H9 (cell line): ENCODE data around the gene GLP2R. TPM values are rescaled to one million over a fixed set of nuclear protein-coding genes. Genes with fewer than 3 reads are reported as not detected.

Experiments
- DNase-seq: peaks from one replicate; pipeline ENCODE4 v3.0.0-alpha.2; 2017
- H2AFZ ChIP-seq: one replicate; pipeline ENCODE4 v1.6.1; 2013; ENCODE audit warnings: mild to moderate bottlenecking, low read length, control low read depth, moderate library complexity
- H2AK5ac ChIP-seq: 2 replicates; pipeline ENCODE4 v1.6.1; 2013; ENCODE audit warnings: low read length, control low read depth, mixed read lengths; ENCODE audit not compliant: insufficient read length
- H2BK120ac ChIP-seq: one replicate; pipeline ENCODE4 v1.6.1; 2013; ENCODE audit warnings: low read depth, mild to moderate bottlenecking, low read length, control low read depth, inconsistent platforms; ENCODE audit not compliant: poor library complexity, severe bottlenecking
- H2BK12ac ChIP-seq: 2 replicates; pipeline ENCODE4 v1.6.1; 2013; ENCODE audit warnings: low read length, control low read depth, mixed read lengths, low read depth; ENCODE audit not compliant: insufficient read length
- H2BK15ac ChIP-seq: 2 replicates; pipeline ENCODE4 v1.6.1; 2013; ENCODE audit warnings: low read depth, low read length, control low read depth
- H2BK20ac ChIP-seq: one replicate; pipeline ENCODE4 v1.6.1; 2013; ENCODE audit warnings: low read depth, mild to moderate bottlenecking, low read length, control low read depth, inconsistent platforms; ENCODE audit not compliant: poor library complexity, severe bottlenecking
- H2BK5ac ChIP-seq: 2 replicates; pipeline ENCODE4 v1.6.1; 2013; ENCODE audit warnings: low read length, control low read depth, mixed read lengths; ENCODE audit not compliant: insufficient read length
- H3K14ac ChIP-seq: 2 replicates; pipeline ENCODE4 v1.6.1; 2013; ENCODE audit warnings: low read length, control low read depth; ENCODE audit not compliant: insufficient read depth
- H3K18ac ChIP-seq: 2 replicates; pipeline ENCODE4 v1.6.1; 2013; ENCODE audit warnings: low read depth, mild to moderate bottlenecking, mixed read lengths, low read length, control low read depth; ENCODE audit not compliant: insufficient read length
- H3K23ac ChIP-seq: 2 replicates; pipeline ENCODE4 v1.6.1; 2013; ENCODE audit warnings: low read length, control low read depth, mixed read lengths, low read depth; ENCODE audit not compliant: insufficient read length
- H3K23me2 ChIP-seq: 2 replicates; pipeline ENCODE4 v1.6.1; 2013; ENCODE audit warnings: low read depth, mild to moderate bottlenecking, mixed read lengths, low read length, control low read depth; ENCODE audit not compliant: insufficient read length, poor library complexity, severe bottlenecking
- H3K27ac ChIP-seq: 2 replicates; pipeline ENCODE4 v1.5.1; 2013; ENCODE audit warnings: low read length, control low read depth, mixed read lengths, low read depth; ENCODE audit not compliant: insufficient read length
- H3K27me3 ChIP-seq: 2 replicates; pipeline ENCODE4 v1.6.1; 2013; ENCODE audit warnings: low read length, control low read depth, inconsistent platforms; ENCODE audit not compliant: insufficient read depth
- H3K4ac ChIP-seq: 2 replicates; pipeline ENCODE4 v1.6.1; 2013; ENCODE audit warnings: low read depth, mild to moderate bottlenecking, control low read depth, inconsistent platforms, low read length, moderate library complexity
- H3K4me1 ChIP-seq: 2 replicates; pipeline ENCODE4 v1.6.1; 2013; ENCODE audit warnings: low read length, control low read depth, inconsistent platforms; ENCODE audit not compliant: insufficient read depth
- H3K4me2 ChIP-seq: 2 replicates; pipeline ENCODE4 v1.6.1; 2013; ENCODE audit warnings: low read length, control low read depth, mixed read lengths; ENCODE audit not compliant: insufficient read length, insufficient read depth
- H3K56ac ChIP-seq: 2 replicates; pipeline ENCODE4 v1.6.1; 2013; ENCODE audit warnings: low read depth, mild to moderate bottlenecking, mixed read lengths, low read length, control low read depth; ENCODE audit not compliant: insufficient read length
- H3K79me1 ChIP-seq: 2 replicates; pipeline ENCODE4 v1.6.1; 2013; ENCODE audit warnings: low read depth, mild to moderate bottlenecking, moderate library complexity, low read length, control low read depth, inconsistent platforms; ENCODE audit not compliant: insufficient read depth, poor library complexity, severe bottlenecking
- H3K79me2 ChIP-seq: 2 replicates; pipeline ENCODE4 v1.6.1; 2013; ENCODE audit warnings: low read length, control low read depth, inconsistent platforms; ENCODE audit not compliant: insufficient read depth
- H3K9ac ChIP-seq: 2 replicates; pipeline ENCODE4 v1.6.1; 2013; ENCODE audit warnings: low read length, control low read depth, mixed read lengths; ENCODE audit not compliant: insufficient read length; ENCODE audit errors: extremely low read depth
- H3K9me3 ChIP-seq: one replicate; pipeline ENCODE4 v1.6.1; 2013; ENCODE audit warnings: low read depth, low read length, inconsistent platforms; ENCODE audit not compliant: control insufficient read depth
- H3T11ph ChIP-seq: one replicate; pipeline ENCODE4 v1.6.1; 2013; ENCODE audit warnings: mild to moderate bottlenecking, low read length, control low read depth, inconsistent platforms
- H4K20me1 ChIP-seq: one replicate; pipeline ENCODE4 v1.6.1; 2013; ENCODE audit not compliant: control insufficient read depth, insufficient read length, insufficient read depth
- H4K5ac ChIP-seq: 2 replicates; pipeline ENCODE4 v1.6.1; 2013; ENCODE audit warnings: low read depth, mild to moderate bottlenecking, mixed read lengths, low read length, control low read depth; ENCODE audit not compliant: insufficient read length
- H4K8ac ChIP-seq: replicated peaks from 2 replicates; pipeline ENCODE4 v1.6.1; 2013; ENCODE audit warnings: low read length, control low read depth, mixed read lengths, low read depth; ENCODE audit not compliant: insufficient read length
- H4K91ac ChIP-seq: 2 replicates; pipeline ENCODE4 v1.6.1; 2013; ENCODE audit warnings: low read depth, mild to moderate bottlenecking, moderate library complexity, mixed read lengths, low read length, control low read depth; ENCODE audit not compliant: insufficient read length
- H3K27ac Mint-ChIP-seq, 3 experiments: 2 replicates in 2 of 3; 3 replicates in 1 of 3; pipeline ENCODE4 v1.8.0; 2020 to 2021; ENCODE audit warnings: mixed read lengths in 3 of 3, mild to moderate bottlenecking in 1 of 3, moderate library complexity in 1 of 3
- H3K27me3 Mint-ChIP-seq: 2 replicates; pipeline ENCODE4 v1.8.0; 2021; ENCODE audit warnings: low read depth, mild to moderate bottlenecking, moderate library complexity, mixed read lengths
- H3K36me3 Mint-ChIP-seq, 3 experiments: 2 replicates in 2 of 3; 3 replicates in 1 of 3; pipeline ENCODE4 v1.8.0; 2020 to 2021; ENCODE audit warnings: low read depth in 3 of 3, mixed read lengths in 3 of 3; ENCODE audit not compliant: insufficient read depth in 1 of 3
- H3K4me1 Mint-ChIP-seq, 2 experiments: 2 replicates each; pipeline ENCODE4 v1.8.0; 2020; ENCODE audit warnings: mixed read lengths in 2 of 2
- H3K4me3 Mint-ChIP-seq, 2 experiments: 2 replicates in 1 of 2; 3 replicates in 1 of 2; pipeline ENCODE4 v1.8.0; 2020 to 2021; ENCODE audit warnings: mild to moderate bottlenecking in 2 of 2, mixed read lengths in 2 of 2, moderate library complexity in 1 of 2
- H3K9me3 Mint-ChIP-seq, 2 experiments: 2 replicates in 1 of 2; 3 replicates in 1 of 2; pipeline ENCODE4 v1.8.0; 2020; ENCODE audit warnings: mild to moderate bottlenecking in 2 of 2, mixed read lengths in 2 of 2, moderate library complexity in 1 of 2
- WGBS: extraction: QIAGEN DNeasy Blood & Tissue Kit; methylation state at CpG from one replicate; pipeline ENCODE4 v1.1.7; 2013; ENCODE audit warnings: missing lambda C conversion rate, low lambda C conversion rate, mixed read lengths; ENCODE audit not compliant: insufficient read length; ENCODE audit errors: extremely low coverage; 5-methylcytosine and 5-hydroxymethylcytosine counted together
- long read RNA-seq: library from polyadenylated mRNA; unstranded; transcript quantifications from one replicate; pipeline ENCODE4 v2.0.0, GENCODE V29; 2020
- total RNA-seq: library from RNA; stranded (reverse); gene quantifications from 2 replicates; pipeline ENCODE4 v1.2.1, GENCODE V29; 2021
- TF ChIP-seq, protein P1 (sequence below): fragments of 200-600 bp; sonication (generic); conservative IDR thresholded peaks from 3 replicates; pipeline ENCODE4 v1.8.0; 2021; ENCODE audit warnings: antibody characterized with exemption, mild to moderate bottlenecking

The GLP2R gene, protein sequence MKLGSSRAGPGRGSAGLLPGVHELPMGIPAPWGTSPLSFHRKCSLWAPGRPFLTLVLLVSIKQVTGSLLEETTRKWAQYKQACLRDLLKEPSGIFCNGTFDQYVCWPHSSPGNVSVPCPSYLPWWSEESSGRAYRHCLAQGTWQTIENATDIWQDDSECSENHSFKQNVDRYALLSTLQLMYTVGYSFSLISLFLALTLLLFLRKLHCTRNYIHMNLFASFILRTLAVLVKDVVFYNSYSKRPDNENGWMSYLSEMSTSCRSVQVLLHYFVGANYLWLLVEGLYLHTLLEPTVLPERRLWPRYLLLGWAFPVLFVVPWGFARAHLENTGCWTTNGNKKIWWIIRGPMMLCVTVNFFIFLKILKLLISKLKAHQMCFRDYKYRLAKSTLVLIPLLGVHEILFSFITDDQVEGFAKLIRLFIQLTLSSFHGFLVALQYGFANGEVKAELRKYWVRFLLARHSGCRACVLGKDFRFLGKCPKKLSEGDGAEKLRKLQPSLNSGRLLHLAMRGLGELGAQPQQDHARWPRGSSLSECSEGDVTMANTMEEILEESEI
- total RNA-seq: not detected in 2 replicates
- long read RNA-seq: 0 reads

DNA sequence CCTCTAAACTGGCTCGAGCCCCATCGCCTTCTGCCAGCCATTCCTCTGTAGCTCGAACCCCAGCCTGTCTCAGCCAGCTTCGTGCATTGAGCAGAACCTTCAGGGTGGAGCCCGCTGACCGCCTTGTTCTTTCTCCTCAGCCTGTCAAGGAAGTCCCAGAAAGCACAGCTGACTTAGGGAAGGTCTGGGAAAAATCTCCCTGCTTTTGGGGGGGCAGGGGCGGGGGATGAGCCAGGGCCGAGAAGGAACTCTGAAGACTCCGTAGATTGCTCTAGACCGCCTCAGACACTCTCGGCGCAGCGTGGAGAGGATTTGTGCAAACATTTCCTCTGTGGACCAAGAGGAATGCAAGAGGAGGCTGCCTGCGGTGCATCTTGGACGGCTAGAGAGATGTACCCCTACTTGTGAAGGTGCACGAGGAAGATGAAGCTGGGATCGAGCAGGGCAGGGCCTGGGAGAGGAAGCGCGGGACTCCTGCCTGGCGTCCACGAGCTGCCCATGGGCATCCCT, at the start of gene GLP2R:
GLP2R (plus strand) TSS at position 284 of the 510 bp plus-strand sequence; CDS start at position 424, 140 bp downstream.
- Histone ChIP-seq H3K4ac (no peak within 1 kb of the TSS), H3T11ph (no peak within 1 kb of the TSS), H3K27me3 (no peaks in the 10 kb centered on the region), H2BK15ac (no peak within 1 kb of the TSS), H2AFZ (no peak within 1 kb of the TSS), H3K9me3 (no peaks in the 10 kb centered on the region), H3K27ac (no peak within 1 kb of the TSS), H3K4me2 (no peak within 1 kb of the TSS), H4K5ac (no peak within 1 kb of the TSS), H3K23me2 (no peaks in the 10 kb centered on the region), H3K79me2 (no peaks in the 10 kb centered on the region), H3K79me1 (no peaks in the 10 kb centered on the region), H3K56ac (no peak within 1 kb of the TSS), H3K9ac (no peak within 1 kb of the TSS), H4K20me1 (no peaks in the 10 kb centered on the region), H4K8ac (no peak within 1 kb of the TSS), H2AK5ac (no peak within 1 kb of the TSS), H2BK12ac (no peak within 1 kb of the TSS), H2BK5ac (no peak within 1 kb of the TSS), H3K4me1 (no peaks in the 10 kb centered on the region), H4K91ac (no peak within 1 kb of the TSS), H3K23ac (no peak within 1 kb of the TSS), H3K14ac (no peak within 1 kb of the TSS), H3K18ac (no peak within 1 kb of the TSS), H2BK20ac (no peak within 1 kb of the TSS), H2BK120ac (no peak within 1 kb of the TSS)
- Mint-ChIP-seq H3K27me3 (no peaks in the 10 kb centered on the region; the same call in 1 of the 2 replicates), H3K4me1 (no peaks in the 10 kb centered on the region), H3K27ac (no peak within 1 kb of the TSS), H3K9me3 (no peaks in the 10 kb centered on the region; a peak in 1 of 5 replicates), H3K36me3 (no peaks in the 10 kb centered on the region), H3K4me3 (no peak within 1 kb of the TSS)
- DNase-seq: no peak
- TF ChIP-seq, protein P1, sequence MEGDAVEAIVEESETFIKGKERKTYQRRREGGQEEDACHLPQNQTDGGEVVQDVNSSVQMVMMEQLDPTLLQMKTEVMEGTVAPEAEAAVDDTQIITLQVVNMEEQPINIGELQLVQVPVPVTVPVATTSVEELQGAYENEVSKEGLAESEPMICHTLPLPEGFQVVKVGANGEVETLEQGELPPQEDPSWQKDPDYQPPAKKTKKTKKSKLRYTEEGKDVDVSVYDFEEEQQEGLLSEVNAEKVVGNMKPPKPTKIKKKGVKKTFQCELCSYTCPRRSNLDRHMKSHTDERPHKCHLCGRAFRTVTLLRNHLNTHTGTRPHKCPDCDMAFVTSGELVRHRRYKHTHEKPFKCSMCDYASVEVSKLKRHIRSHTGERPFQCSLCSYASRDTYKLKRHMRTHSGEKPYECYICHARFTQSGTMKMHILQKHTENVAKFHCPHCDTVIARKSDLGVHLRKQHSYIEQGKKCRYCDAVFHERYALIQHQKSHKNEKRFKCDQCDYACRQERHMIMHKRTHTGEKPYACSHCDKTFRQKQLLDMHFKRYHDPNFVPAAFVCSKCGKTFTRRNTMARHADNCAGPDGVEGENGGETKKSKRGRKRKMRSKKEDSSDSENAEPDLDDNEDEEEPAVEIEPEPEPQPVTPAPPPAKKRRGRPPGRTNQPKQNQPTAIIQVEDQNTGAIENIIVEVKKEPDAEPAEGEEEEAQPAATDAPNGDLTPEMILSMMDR: no peak
- no CpG with 5 or more reads among the region's 21 CpGs for WGBS
